CD4-positive, alpha-beta memory T cell (primary cell): ENCODE measurements around the gene ATF5. TPM values are rescaled to one million over a fixed set of nuclear protein-coding genes. Genes with fewer than 3 reads are reported as not detected.

Experiments
- CTCF ChIA-PET: fragments of 350-600 bp; sonication (Branson Sonifier 250); formaldehyde crosslinking; loops from one replicate; lab custom pipeline; 2021; ENCODE audit warnings: inconsistent platforms; ENCODE audit not compliant: partially characterized antibody; lab: Charles Lee
- POLR2A ChIA-PET: fragments of 350-600 bp; sonication (Branson Sonifier 250); formaldehyde crosslinking; loops from one replicate; lab custom pipeline; 2021; ENCODE audit not compliant: partially characterized antibody; lab: Charles Lee
- DNase-seq, 5 donors: peaks; one replicate each; pipeline versions ENCODE4 v3.0.0 to v3.0.0-alpha.2; 2020 to 2022; ENCODE audit warnings: mixed read lengths in 1 of 5
- H3K27ac ChIP-seq: one replicate; pipeline ENCODE4 v1.7.0; 2013; ENCODE audit warnings: low read depth, low read length
- H3K27me3 ChIP-seq: 2 replicates; pipeline ENCODE4 v1.7.0; 2013; ENCODE audit warnings: mild to moderate bottlenecking, low read length, moderate library complexity; ENCODE audit not compliant: insufficient read depth
- H3K36me3 ChIP-seq: 2 replicates; pipeline ENCODE4 v1.7.0; 2013; ENCODE audit warnings: mild to moderate bottlenecking, low read length, moderate library complexity; ENCODE audit not compliant: insufficient read depth
- H3K4me1 ChIP-seq: 2 replicates; pipeline ENCODE4 v1.7.0; 2013; ENCODE audit warnings: mild to moderate bottlenecking, low read length, moderate library complexity; ENCODE audit not compliant: insufficient read depth
- H3K4me3 ChIP-seq, 2 donors: one replicate each; pipeline ENCODE4 v1.7.0; 2013; ENCODE audit warnings: low read length in 2 of 2, mild to moderate bottlenecking in 1 of 2
- H3K9me3 ChIP-seq, 2 donors: one replicate each; pipeline ENCODE4 v1.7.0; 2013; ENCODE audit warnings: low read length in 2 of 2, control low read depth in 1 of 2; ENCODE audit not compliant: control insufficient read depth in 1 of 2
- H3K27ac Mint-ChIP-seq, 7 donors: one replicate each; pipeline ENCODE4 v1.8.0; 2020 to 2021; ENCODE audit warnings: mixed read lengths in 7 of 7, mild to moderate bottlenecking in 6 of 7, inconsistent platforms in 3 of 7, moderate library complexity in 3 of 7
- H3K27me3 Mint-ChIP-seq, 2 donors: one replicate each; pipeline ENCODE4 v1.8.0; 2020 to 2021; ENCODE audit warnings: mixed read lengths in 2 of 2
- H3K36me3 Mint-ChIP-seq, 2 donors: one replicate each; pipeline ENCODE4 v1.8.0; 2020 to 2021; ENCODE audit warnings: mixed read lengths in 2 of 2, inconsistent platforms in 1 of 2, mild to moderate bottlenecking in 1 of 2
- H3K4me1 Mint-ChIP-seq, 4 donors: one replicate each; pipeline ENCODE4 v1.8.0; 2020 to 2021; ENCODE audit warnings: mixed read lengths in 4 of 4, mild to moderate bottlenecking in 1 of 4
- H3K4me3 Mint-ChIP-seq, 8 donors: one replicate each; pipeline ENCODE4 v1.8.0; 2020 to 2021; ENCODE audit warnings: mixed read lengths in 8 of 8, mild to moderate bottlenecking in 7 of 8, moderate library complexity in 6 of 8, inconsistent platforms in 3 of 8
- H3K9me3 Mint-ChIP-seq, 8 donors: one replicate each; pipeline ENCODE4 v1.8.0; 2020 to 2021; ENCODE audit warnings: mixed read lengths in 8 of 8, mild to moderate bottlenecking in 5 of 8, inconsistent platforms in 3 of 8, moderate library complexity in 1 of 8
- intact Hi-C: fragments of 100-400 bp; cut with micrococcal nuclease; formaldehyde crosslinking; loops from one replicate; pipeline ENCODE4 v1.15.1; 2023
- polyA plus RNA-seq, 2 donors: library from polyadenylated mRNA; unstranded; fragments of 300-500 nt; fragmentation: Illumina TruSeq; gene quantifications; one replicate each; pipeline ENCODE4 v1.2.3, GENCODE V29; 2021
- total RNA-seq, 2 experiments: library from RNA; stranded (reverse); gene quantifications; one replicate each; pipeline ENCODE4 v1.2.3, GENCODE V29; 2021

ATF5 gene
- total and polyA plus RNA-seq, 4 experiments from 2014 or later: 1.8 to 8.3 (median 5.1) TPM

DNA sequence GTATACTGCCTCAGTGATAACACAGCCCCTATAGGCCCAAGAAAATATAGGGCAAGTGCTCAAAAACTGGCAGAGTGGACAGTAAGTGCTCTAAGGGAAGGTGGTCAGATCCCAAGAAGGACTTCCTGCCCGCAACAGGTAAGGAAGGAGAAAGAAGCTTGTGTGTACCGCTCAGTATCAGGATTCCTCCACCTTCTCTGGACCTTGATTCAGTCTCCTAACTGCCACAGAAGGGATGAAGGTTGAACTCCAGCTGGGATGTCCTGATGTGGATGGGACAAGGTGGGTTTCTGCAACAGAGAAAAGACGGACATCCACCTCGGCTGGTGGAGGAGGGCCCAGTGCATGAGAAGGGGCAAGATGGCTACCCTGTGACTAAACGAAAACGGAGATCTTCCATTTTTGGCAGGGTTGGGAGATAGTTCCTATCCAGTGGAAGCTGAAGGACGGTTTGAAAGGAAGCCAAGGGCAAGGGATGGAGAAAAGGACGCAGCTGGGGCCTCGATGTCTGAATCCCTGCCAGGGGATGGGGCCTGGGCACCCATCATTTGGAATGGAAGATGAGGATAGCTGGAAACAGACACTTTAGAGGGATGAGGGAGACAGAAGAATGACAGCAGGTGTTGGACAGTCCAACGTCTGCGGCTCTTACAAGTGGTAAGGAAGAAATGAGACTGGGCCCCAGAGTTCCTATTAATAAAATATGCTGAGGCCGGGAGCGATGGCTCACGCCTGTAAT lies 1.3 kb upstream of the ATF5 start:
- H3K27me3 ChIP-seq: no peaks in the 10 kb centered on the region
- no peak for DNase-seq
- H3K27ac ChIP-seq: peak overlapping the region; percentile 96
- intact Hi-C loops: loop anchor here (2.0 kb wide), 4 partner anchors 31 to 877 kb away; partner anchors contain the start of genes IL4I1, MED25 and PTOV1
- no peak overlapping the region for H3K4me3 ChIP-seq
- H3K27me3 Mint-ChIP-seq: no peaks in the 10 kb centered on the region
- CTCF ChIA-PET: interaction anchor here (1.0 to 3.1 kb wide), 2 partner anchors 11 to 56 kb away, joined by 3 to 15 read pairs; no protein-coding TSS in a partner anchor
- peaks cover 34% of the 10 kb centered on the region for H3K36me3 ChIP-seq
- H3K4me1 Mint-ChIP-seq: peaks cover 34 to 69% (median 51%) of the 10 kb centered on the region in 4 donors
- no peaks in the 10 kb centered on the region for H3K9me3 ChIP-seq
- H3K4me1 ChIP-seq: peaks cover 55% of the 10 kb centered on the region
- POLR2A ChIA-PET: interaction anchor here (1.7 to 4.6 kb wide), 5 partner anchors 9 to 118 kb away, joined by 4 to 47 read pairs (median 14); partner anchors contain the start of genes AKT1S1, IL4I1 and TBC1D17
- peak overlapping the region; percentile 97 to 99 (median 98) for H3K4me3 Mint-ChIP-seq
- peaks cover 0 to 7% (median 0%) of the 10 kb centered on the region in 8 donors for H3K9me3 Mint-ChIP-seq
- peak overlapping the region; percentile 52 to 98 (median 95) for H3K27ac Mint-ChIP-seq
- peaks cover 25 to 36% of the 10 kb centered on the region in 2 donors for H3K36me3 Mint-ChIP-seq

DNA sequence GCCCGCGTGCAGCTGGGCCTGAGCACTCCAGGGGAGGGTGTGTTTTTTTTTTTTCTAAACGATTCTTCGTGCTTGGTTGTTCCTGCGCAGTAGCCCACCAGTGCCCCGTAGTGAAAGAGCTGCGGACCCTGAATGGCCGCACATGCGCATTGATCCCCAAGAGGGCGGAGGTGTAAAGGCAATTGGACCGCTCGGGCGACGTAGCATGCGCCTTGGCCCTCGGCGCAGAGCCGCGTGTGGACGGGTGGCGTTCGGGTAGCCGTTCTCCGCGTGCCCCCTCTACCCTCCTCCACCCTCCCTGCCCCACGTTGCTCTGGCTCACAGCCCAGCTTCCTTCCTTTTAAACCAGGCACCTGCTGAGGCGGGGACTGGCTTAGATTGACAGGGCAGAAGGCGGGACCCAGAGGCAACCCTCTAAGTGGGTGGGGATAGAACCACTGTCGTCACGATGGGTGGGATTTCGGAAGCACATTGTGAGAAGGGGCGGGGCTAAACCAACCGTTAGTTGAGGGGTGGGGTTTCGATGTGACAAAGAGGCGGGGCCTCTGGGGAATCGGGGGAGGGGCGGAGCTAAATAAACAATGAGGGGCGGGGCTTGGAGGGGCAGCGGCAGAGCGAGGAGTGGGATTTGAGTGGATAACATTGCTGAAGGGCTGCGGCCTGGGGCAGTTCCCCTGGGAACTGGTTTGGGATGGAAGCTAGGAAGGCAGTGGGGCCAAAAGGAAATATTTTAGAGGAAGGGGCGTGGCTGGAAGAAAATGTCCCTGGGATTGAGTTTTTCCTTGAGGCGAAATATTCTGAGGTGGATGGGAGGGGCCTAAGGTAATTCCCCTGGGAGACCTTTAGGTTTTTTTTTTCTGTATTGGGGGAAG lies 842 bp downstream of the ATF5 start:
- peaks cover 57% of the 10 kb centered on the region for H3K4me1 ChIP-seq
- peak overlapping the region; percentile 97 to 99 (median 98) for H3K4me3 Mint-ChIP-seq

DNA sequence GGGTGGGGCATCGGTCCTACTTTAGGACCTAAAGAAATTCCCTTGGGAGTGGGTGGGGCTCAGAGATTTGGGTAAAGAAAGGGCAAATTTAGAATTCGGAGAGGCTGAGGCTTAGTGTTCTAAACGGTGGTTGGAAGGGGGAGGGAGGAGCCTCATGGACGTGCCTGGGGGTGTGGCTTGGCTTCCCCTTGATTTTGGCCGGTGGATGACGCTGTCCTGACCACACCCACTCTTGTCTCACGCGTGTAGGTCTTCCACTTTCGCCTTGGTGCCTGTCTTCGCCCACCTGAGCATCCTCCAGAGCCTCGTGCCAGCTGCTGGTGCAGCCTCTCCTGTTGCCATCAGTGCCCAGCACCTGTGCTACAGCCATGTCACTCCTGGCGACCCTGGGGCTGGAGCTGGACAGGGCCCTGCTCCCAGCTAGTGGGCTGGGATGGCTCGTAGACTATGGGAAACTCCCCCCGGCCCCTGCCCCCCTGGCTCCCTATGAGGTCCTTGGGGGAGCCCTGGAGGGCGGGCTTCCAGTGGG lies 1.5 kb downstream of the ATF5 start:
- POLR2A ChIA-PET: interaction anchor here (0.5 to 4.6 kb wide), 10 partner anchors 8 to 581 kb away, joined by 3 to 47 read pairs (median 8); partner anchors contain the start of genes AKT1S1, FUZ, IL4I1 and JOSD2
- Histone ChIP-seq H3K36me3 (peaks cover 13% of the 10 kb centered on the region), H3K4me1 (peaks cover 51% of the 10 kb centered on the region), H3K4me3 (no peak overlapping the region), H3K27me3 (no peaks in the 10 kb centered on the region), H3K27ac (peak overlapping the region; percentile 96), H3K9me3 (no peaks in the 10 kb centered on the region)
- Mint-ChIP-seq H3K9me3 (peaks cover 0 to 7% (median 0%) of the 10 kb centered on the region in 8 donors), H3K4me3 (peak overlapping the region in 7 of 8 donors; percentile 26 to 99 (median 99)), H3K27ac (peak overlapping the region; percentile 57 to 99 (median 97)), H3K4me1 (peaks cover 33 to 70% (median 52%) of the 10 kb centered on the region in 4 donors), H3K36me3 (peaks cover 21 to 26% of the 10 kb centered on the region in 2 donors), H3K27me3 (no peaks in the 10 kb centered on the region)
- DNase-seq: peak in 1 of 5 donors; percentile 56
- intact Hi-C loops: loop anchor here (5.0 kb wide), 1 partner anchor 163 kb away; the partner anchor contains the start of gene AP2A1
- CTCF ChIA-PET: no interaction called here

More for the DNA sequence above, 842 bp downstream of the ATF5 start:
- peaks cover 0 to 7% (median 0%) of the 10 kb centered on the region in 8 donors for H3K9me3 Mint-ChIP-seq
- H3K36me3 Mint-ChIP-seq: peaks cover 25 to 30% of the 10 kb centered on the region in 2 donors
- CTCF ChIA-PET: interaction anchor here (0.8 to 3.1 kb wide), 3 partner anchors 9 to 61 kb away, joined by 3 to 15 read pairs (median 4); no protein-coding TSS in a partner anchor
- no peaks in the 10 kb centered on the region for H3K27me3 ChIP-seq
- H3K4me1 Mint-ChIP-seq: peaks cover 36 to 74% (median 57%) of the 10 kb centered on the region in 4 donors
- peak overlapping the region; percentile 96 to 99 (median 98) for H3K27ac Mint-ChIP-seq
- peaks cover 13% of the 10 kb centered on the region for H3K36me3 ChIP-seq
- intact Hi-C loops: loop anchor here (1.0 to 5.0 kb wide), 7 partner anchors 33 to 875 kb away; partner anchors contain the start of genes AKT1S1, AP2A1, IL4I1 and MED25
- DNase-seq: peak; percentile 94 to 97 (median 96)
- POLR2A ChIA-PET: interaction anchor here (0.5 to 4.6 kb wide), 22 partner anchors 9 to 964 kb away, joined by 3 to 47 read pairs (median 5); partner anchors contain the start of genes AKT1S1, AP2A1, BCL2L12 and FUZ
- no peaks in the 10 kb centered on the region for H3K9me3 ChIP-seq
- peak overlapping the region; percentile 93 to 99 for H3K4me3 ChIP-seq
- H3K27ac ChIP-seq: peak overlapping the region; percentile 96
- H3K27me3 Mint-ChIP-seq: no peaks in the 10 kb centered on the region

DNA sequence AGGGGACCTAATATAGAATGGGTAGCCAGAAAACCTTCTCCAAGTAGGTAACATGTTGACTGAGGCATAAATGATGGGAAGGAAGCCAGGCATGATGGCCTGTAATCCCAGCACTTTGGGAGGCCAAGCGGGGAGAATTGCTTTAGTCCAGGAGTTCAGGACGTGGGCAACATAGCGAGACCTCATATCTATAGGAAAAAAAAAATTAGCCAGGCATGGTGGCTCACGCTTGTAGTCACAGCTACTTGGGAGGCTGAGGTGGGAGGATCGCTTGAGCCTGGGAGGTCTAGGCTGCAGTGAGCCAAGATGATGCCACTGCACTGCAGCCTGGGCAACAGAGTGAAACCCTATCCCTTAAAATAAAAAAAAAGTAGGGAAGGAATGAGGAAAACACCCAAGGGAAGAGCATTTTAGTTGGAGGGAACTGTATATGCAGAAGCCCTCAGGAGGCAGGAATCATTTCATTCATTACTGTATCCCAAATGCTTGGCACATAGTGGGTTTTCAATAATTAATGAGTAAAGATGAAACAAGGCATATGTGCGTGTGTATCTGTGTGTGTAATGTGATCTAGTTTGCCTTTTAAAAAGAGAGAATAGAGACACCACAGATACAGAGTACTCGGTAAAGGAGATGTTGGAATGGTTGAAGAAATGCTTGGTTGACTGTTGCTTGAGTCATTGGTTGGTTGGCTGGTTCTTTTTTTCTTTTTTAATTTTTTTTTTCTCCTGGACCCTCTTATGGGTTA lies 2.5 kb downstream of the ATF5 start:
- Mint-ChIP-seq H3K27me3 (no peaks in the 10 kb centered on the region), H3K36me3 (peaks cover 19 to 23% of the 10 kb centered on the region in 2 donors), H3K4me3 (peak overlapping the region in 5 of 8 donors; percentile 1 to 67 (median 24)), H3K4me1 (peaks cover 35 to 66% (median 51%) of the 10 kb centered on the region in 4 donors), H3K27ac (peak overlapping the region in 6 of 7 donors; percentile 39 to 97 (median 84)), H3K9me3 (peaks cover 0 to 7% (median 0%) of the 10 kb centered on the region in 8 donors)
- H3K27ac ChIP-seq: no peak overlapping the region
- CTCF ChIA-PET: no interaction called here
- no peaks in the 10 kb centered on the region for H3K27me3 ChIP-seq
- no peak overlapping the region for H3K4me3 ChIP-seq
- peaks cover 12% of the 10 kb centered on the region for H3K36me3 ChIP-seq
- peaks cover 50% of the 10 kb centered on the region for H3K4me1 ChIP-seq
- intact Hi-C loops: loop anchor here (5.0 kb wide), 1 partner anchor 164 kb away; the partner anchor contains the start of gene AP2A1
- H3K9me3 ChIP-seq: no peaks in the 10 kb centered on the region
- POLR2A ChIA-PET: interaction anchor here (0.9 to 4.6 kb wide), 3 partner anchors 55 to 580 kb away, joined by 3 to 47 read pairs (median 3); partner anchors contain the start of genes AKT1S1, JOSD2, PTOV1 and TBC1D17
- no peak for DNase-seq

DNA sequence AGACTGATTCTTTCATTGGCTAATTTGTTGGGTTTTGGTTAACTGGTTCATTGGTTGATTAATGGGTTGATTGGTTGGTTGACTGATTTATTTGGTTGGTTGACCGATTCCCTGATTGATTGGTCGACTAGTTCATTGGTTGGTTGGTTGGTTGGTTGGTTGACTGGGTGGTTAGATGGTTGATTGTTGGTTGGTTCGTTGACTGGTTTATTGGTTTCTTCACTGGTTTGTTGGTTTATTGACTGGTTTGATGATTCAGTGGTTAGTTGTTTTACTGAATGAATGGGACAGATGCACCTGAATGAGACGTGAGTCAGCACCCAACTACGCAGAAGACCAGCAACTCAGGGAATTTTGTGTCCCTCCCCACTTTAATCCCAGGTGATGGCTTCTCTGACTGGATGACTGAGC lies 3.0 kb downstream of the ATF5 start:
- CTCF ChIA-PET: no interaction called here
- peak overlapping the region in 6 of 7 donors; percentile 0 to 97 (median 35) for H3K27ac Mint-ChIP-seq

More for the DNA sequence above, 3.0 kb downstream of the ATF5 start:
- Histone ChIP-seq H3K27me3 (no peaks in the 10 kb centered on the region), H3K4me1 (peaks cover 44% of the 10 kb centered on the region), H3K27ac (no peak overlapping the region), H3K9me3 (no peaks in the 10 kb centered on the region), H3K4me3 (no peak overlapping the region), H3K36me3 (peaks cover 7% of the 10 kb centered on the region)
- Mint-ChIP-seq H3K36me3 (peaks cover 17 to 22% of the 10 kb centered on the region in 2 donors), H3K27me3 (no peaks in the 10 kb centered on the region), H3K9me3 (peaks cover 0 to 7% (median 0%) of the 10 kb centered on the region in 8 donors), H3K4me3 (peak overlapping the region in 7 of 8 donors; percentile 1 to 71 (median 17)), H3K4me1 (peaks cover 34 to 61% (median 48%) of the 10 kb centered on the region in 4 donors)
- POLR2A ChIA-PET: no interaction called here
- intact Hi-C loops: loop anchor here (5.0 kb wide), 1 partner anchor 165 kb away; the partner anchor contains the start of gene AP2A1
- no peak for DNase-seq
